Mesodermal cell (in vitro differentiated cells): Measurements from ENCODE around the gene MDGA2.

ENCODE experiments used
- H3K27ac ChIP-seq: 2 replicates; pipeline ENCODE4 v1.7.0; 2013; ENCODE audit warnings: mild to moderate bottlenecking, low read depth, low read length, moderate library complexity; ENCODE audit not compliant: severe bottlenecking
- H3K36me3 ChIP-seq: 2 replicates; pipeline ENCODE4 v1.7.1; 2013; ENCODE audit warnings: mild to moderate bottlenecking, low read length, moderate library complexity; ENCODE audit not compliant: control insufficient read depth, insufficient read depth
- H3K4me1 ChIP-seq: one replicate; pipeline ENCODE4 v1.7.1; 2013; ENCODE audit warnings: mild to moderate bottlenecking, low read length; ENCODE audit not compliant: insufficient read depth, control insufficient read depth, poor library complexity, severe bottlenecking
- H3K4me3 ChIP-seq: 2 replicates; pipeline ENCODE4 v1.7.0; 2013; ENCODE audit warnings: low read length, control low read depth, mild to moderate bottlenecking; ENCODE audit not compliant: insufficient read depth, poor library complexity, severe bottlenecking; ENCODE audit errors: extremely low read depth
- H3K9me3 ChIP-seq: 2 replicates; pipeline ENCODE4 v1.7.1; 2013; ENCODE audit warnings: mild to moderate bottlenecking, low read length, moderate library complexity; ENCODE audit not compliant: control insufficient read depth
- WGBS, 2 experiments: methylation state at CpG; one replicate each; pipeline ENCODE4 v1.1.5; 2013; ENCODE audit warnings: missing lambda C conversion rate in 2 of 2; ENCODE audit not compliant: insufficient coverage in 2 of 2; 5-methylcytosine and 5-hydroxymethylcytosine counted together

The MDGA2 gene

GRCh38 chr14:47674543-47675465 lies 601 bp downstream of the MDGA2 start:
- Histone ChIP-seq H3K4me3 (peak overlapping the region; percentile 47), H3K27ac (no peak overlapping the region)
- 0% methylated on average over 13 to 53 of the region's 81 CpGs for WGBS, 2 experiments

DNA sequence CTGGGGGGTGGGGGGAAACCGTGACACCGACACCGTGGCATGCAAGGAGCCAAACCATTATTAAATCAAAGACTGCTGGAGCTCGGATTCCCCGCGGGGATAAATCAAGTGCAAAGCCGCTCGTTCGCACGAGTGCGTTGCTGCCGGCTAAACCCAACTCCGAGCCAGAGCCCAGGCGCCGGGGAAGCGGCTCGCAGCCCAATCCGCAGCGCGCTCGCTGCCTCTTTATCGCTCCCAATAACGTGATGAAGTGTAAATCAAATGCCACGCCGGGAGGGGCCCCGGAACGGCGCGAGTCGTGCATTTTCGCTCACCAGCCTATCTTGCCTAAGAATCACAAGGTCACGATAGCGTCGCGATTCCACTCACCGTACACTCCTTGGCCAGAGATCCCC lies 1.3 kb downstream of the MDGA2 start:
- no peak overlapping the region for H3K27ac ChIP-seq
- H3K4me3 ChIP-seq, result peak overlapping the region; percentile 47
- WGBS, 2 experiments, result 0% methylated on average over 31 to 35 of the region's 36 CpGs
- H3K9me3 ChIP-seq, result no peaks in the 10 kb centered on the region
- H3K4me1 ChIP-seq, result no peaks in the 10 kb centered on the region
- H3K36me3 ChIP-seq, result no peaks in the 10 kb centered on the region

More at GRCh38 chr14:47674543-47675465, 601 bp downstream of the MDGA2 start:
- no peaks in the 10 kb centered on the region for H3K9me3 ChIP-seq
- no peaks in the 10 kb centered on the region for H3K4me1 ChIP-seq
- no peaks in the 10 kb centered on the region for H3K36me3 ChIP-seq

DNA sequence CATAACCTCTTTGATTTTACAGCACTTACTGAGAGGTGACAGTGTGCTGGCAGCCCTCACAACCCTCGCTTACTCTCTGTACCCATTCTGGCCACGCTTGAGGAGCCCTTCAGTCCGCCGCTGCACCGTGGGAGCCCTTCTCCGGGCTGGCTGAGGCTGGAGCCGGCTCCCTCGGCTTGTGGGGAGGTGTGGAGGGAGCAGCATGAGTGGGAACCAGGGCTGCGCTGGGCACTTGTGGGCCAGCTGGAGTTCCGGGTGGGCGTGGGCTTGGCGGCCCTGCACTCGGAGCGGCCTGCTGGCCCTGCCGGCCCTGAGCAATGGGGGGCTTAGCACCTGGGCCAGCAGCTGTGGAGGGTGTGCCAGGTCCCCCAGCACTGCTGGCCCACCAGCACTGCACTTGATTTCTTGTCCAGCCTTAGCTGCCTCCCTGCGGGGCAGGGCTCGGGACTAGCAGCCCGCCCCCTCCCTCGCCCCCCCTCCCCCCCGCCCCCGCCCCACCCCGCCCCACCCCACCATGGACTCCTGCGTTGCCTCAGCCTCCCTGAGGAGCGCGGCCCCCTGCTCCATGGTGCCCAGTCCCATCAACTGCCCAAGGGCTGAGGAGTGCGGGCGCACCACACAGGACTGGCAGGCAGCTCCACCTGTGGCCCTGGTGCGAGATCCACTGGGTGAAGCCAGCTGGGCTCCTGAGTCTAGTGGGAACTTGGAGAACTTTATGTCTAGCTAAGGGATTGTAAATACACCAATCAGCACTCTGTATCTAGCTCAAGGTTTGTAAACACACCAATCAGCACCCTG lies 9.9 kb downstream of the MDGA2 start:
- WGBS, 2 experiments, result 92 to 97% methylated on average over 4 to 13 of the region's 28 CpGs
- H3K4me1 ChIP-seq, result no peaks in the 10 kb centered on the region
- no peak overlapping the region for H3K27ac ChIP-seq
- H3K4me3 ChIP-seq, result no peak overlapping the region
- H3K9me3 ChIP-seq, result no peaks in the 10 kb centered on the region
- no peaks in the 10 kb centered on the region for H3K36me3 ChIP-seq

- Histone ChIP-seq H3K4me1 (no peaks in the 10 kb centered on the region), H3K27ac (no peak overlapping the region), H3K36me3 (no peaks in the 10 kb centered on the region), H3K9me3 (no peaks in the 10 kb centered on the region), H3K4me3 (no peak overlapping the region)
- WGBS, 2 experiments, result no CpG with 5 or more reads among the region's 2 CpGs
Measured at GRCh38 chr14:47662466-47662865, 12.9 kb downstream of the MDGA2 start.

- no peaks in the 10 kb centered on the region for H3K9me3 ChIP-seq
- no peaks in the 10 kb centered on the region for H3K4me1 ChIP-seq
- H3K27ac ChIP-seq, result no peak overlapping the region
- H3K36me3 ChIP-seq, result no peaks in the 10 kb centered on the region
- WGBS, 2 experiments, result 88 to 91% methylated on average over 1 of the region's 2 CpGs
- H3K4me3 ChIP-seq, result no peak overlapping the region
Measured at GRCh38 chr14:47660158-47660557, 15.2 kb downstream of the MDGA2 start.

DNA sequence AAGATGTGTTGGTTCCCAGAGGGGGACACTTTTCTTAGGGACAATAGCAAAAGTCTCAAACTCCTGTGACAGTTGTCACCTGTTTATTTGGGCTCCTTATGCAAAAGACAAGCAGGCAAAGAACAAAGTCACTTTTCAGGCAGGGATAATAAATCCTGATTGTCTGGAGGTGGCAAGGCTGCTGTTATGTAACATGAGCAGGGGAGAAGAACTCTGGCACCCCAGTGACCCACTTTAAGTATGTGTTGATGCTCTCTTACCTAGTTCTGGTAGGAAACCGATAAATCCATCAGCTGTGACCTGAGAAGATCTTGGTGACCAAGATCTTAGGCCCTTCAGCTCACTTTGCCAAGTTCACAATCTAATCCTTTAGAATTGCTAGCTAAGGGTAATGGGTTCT lies 17.4 kb downstream of the MDGA2 start:
- Histone ChIP-seq H3K4me3 (no peak overlapping the region), H3K36me3 (no peaks in the 10 kb centered on the region), H3K4me1 (no peaks in the 10 kb centered on the region), H3K9me3 (no peaks in the 10 kb centered on the region), H3K27ac (no peak overlapping the region)
- WGBS, 2 experiments, result 73 to 86% methylated on average over 1 of the region's 1 CpG

DNA sequence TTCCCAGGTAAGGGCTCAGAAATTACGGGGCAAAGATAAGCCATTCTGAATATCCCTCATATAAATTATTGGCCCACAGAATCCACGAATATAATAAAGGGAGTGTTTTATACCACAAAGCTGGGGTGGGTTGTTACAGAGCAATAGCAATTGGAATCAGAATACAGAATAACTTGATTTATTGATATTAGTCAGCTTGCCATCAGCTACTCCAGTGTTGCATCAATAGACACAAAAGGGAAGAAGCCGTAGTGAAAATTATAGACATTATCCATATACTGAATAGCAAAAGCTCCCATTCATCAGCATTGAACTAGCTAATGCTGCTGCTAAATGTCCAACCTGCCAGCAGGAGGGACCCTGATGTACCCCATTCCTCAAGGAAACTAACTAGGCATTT lies 18.3 kb downstream of the MDGA2 start:
- H3K4me1 ChIP-seq, result no peaks in the 10 kb centered on the region
- no peaks in the 10 kb centered on the region for H3K36me3 ChIP-seq
- no peak overlapping the region for H3K4me3 ChIP-seq
- no peak overlapping the region for H3K27ac ChIP-seq
- WGBS, 2 experiments, result no CpG with 5 or more reads among the region's 3 CpGs
- H3K9me3 ChIP-seq, result no peaks in the 10 kb centered on the region

- WGBS, 2 experiments, result 85 to 95% methylated on average over 5 of the region's 5 CpGs
- no peaks in the 10 kb centered on the region for H3K36me3 ChIP-seq
Measured at GRCh38 chr14:47651337-47651736, 24.1 kb downstream of the MDGA2 start.

GRCh38 chr14:47637753-47638152 lies 37.7 kb downstream of the MDGA2 start:
- Histone ChIP-seq H3K9me3 (no peaks in the 10 kb centered on the region), H3K27ac (no peak overlapping the region), H3K4me3 (no peak overlapping the region), H3K36me3 (no peaks in the 10 kb centered on the region), H3K4me1 (no peaks in the 10 kb centered on the region)
- 80 to 100% methylated on average over 2 of the region's 3 CpGs for WGBS, 2 experiments

More at GRCh38 chr14:47651337-47651736, 24.1 kb downstream of the MDGA2 start:
- Histone ChIP-seq H3K4me1 (no peaks in the 10 kb centered on the region), H3K27ac (no peak overlapping the region), H3K4me3 (no peak overlapping the region), H3K9me3 (no peaks in the 10 kb centered on the region)

GRCh38 chr14:47626151-47627035 lies 49.0 kb downstream of the MDGA2 start:
- no peaks in the 10 kb centered on the region for H3K9me3 ChIP-seq
- no peaks in the 10 kb centered on the region for H3K4me1 ChIP-seq
- WGBS, 2 experiments, result 94 to 95% methylated on average over 43 to 46 of the region's 51 CpGs
- no peaks in the 10 kb centered on the region for H3K36me3 ChIP-seq
- H3K4me3 ChIP-seq, result no peak overlapping the region
- no peak overlapping the region for H3K27ac ChIP-seq
